Measurements from ENCODE around the gene COL4A1.

Gene COL4A1

DNA sequence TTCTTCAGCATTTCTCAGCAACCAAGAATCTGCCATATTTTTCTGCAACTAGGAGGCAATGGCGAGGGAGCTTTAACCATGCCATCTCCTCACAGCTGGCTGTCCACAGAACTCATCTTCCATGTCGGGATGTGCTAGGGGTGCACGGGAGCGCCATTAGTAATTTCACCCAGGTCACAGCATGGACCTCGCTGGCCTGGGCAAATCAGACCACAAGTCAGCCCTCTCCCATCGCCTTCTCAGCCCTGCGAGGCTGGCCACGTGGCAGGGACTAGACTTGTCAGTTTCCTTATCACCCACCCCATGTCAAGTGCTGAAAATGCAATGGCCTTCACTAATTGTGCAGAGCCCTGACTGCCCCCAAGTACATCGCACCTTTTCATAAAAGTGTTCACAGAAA, 15.7 kb downstream of the COL4A1 start:
- no peak overlapping the region for H3K4me3 ChIP-seq (ENCODE audit: low read length)
- TF ChIP-seq ZNF274 (IDR thresholded peaks at IDR 0.05; ENCODE audit: low read depth, low read length): no peak

DNA sequence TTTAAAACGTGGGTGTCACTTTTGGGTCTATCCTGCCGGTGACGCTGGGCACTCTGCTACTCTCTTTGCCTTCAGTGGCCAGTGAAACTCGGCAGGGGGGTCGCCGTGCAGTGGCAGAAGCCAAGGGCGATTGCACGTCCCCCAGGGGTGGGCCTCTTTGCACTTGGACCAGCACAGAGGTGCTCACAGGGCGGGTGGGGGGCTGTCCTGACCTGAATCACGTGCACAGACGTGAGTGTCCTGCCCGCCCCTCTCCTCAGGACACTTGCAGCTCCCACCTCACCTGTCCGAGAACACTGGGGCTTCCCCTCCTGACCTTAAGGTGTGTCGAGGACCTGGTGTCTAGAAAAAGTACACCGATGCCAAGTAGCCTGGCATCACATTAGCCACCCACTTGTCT, 16.1 kb downstream of the COL4A1 start:
- TF ChIP-seq ZNF274 (IDR thresholded peaks at IDR 0.05; ENCODE audit: low read depth, low read length): no peak

DNA sequence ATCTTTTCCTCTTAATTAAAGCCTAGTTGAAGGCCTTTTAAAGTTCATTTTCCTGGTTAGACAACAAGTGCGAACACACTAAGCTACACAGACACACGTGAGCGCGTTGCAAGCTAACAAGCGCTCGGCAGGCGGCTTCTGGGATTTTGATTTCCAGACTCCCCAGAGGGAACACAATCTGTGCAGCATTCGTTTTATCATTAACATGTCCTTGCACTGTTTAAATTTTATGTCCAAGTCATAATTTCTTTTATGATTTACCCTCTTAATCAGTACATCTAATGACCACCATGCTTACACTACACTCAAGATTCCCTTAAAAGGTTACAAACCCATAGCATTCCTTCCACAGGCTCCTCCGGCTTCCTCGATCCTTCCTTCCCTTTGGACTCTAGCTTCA, 16.8 kb downstream of the COL4A1 start:
- H3K4me3 ChIP-seq (ENCODE audit: low read length): no peak overlapping the region
- TF ChIP-seq ZNF274 (IDR thresholded peaks at IDR 0.05; ENCODE audit: low read depth, low read length): no peak

More for the DNA sequence above, 16.1 kb downstream of the COL4A1 start:
- no peak overlapping the region for H3K4me3 ChIP-seq (ENCODE audit: low read length)

- no peak overlapping the region for H3K4me3 ChIP-seq (ENCODE audit: low read length)
- no peak for TF ChIP-seq ZNF274 (IDR thresholded peaks at IDR 0.05; ENCODE audit: low read depth, low read length)
These were observed 17.3 kb downstream of the COL4A1 start for GRCh38 chr13:110289661-110290060.

- no peak for TF ChIP-seq ZNF274 (IDR thresholded peaks at IDR 0.05; ENCODE audit: low read depth, low read length)
These were observed 17.8 kb downstream of the COL4A1 start for GRCh38 chr13:110289174-110289573.

DNA sequence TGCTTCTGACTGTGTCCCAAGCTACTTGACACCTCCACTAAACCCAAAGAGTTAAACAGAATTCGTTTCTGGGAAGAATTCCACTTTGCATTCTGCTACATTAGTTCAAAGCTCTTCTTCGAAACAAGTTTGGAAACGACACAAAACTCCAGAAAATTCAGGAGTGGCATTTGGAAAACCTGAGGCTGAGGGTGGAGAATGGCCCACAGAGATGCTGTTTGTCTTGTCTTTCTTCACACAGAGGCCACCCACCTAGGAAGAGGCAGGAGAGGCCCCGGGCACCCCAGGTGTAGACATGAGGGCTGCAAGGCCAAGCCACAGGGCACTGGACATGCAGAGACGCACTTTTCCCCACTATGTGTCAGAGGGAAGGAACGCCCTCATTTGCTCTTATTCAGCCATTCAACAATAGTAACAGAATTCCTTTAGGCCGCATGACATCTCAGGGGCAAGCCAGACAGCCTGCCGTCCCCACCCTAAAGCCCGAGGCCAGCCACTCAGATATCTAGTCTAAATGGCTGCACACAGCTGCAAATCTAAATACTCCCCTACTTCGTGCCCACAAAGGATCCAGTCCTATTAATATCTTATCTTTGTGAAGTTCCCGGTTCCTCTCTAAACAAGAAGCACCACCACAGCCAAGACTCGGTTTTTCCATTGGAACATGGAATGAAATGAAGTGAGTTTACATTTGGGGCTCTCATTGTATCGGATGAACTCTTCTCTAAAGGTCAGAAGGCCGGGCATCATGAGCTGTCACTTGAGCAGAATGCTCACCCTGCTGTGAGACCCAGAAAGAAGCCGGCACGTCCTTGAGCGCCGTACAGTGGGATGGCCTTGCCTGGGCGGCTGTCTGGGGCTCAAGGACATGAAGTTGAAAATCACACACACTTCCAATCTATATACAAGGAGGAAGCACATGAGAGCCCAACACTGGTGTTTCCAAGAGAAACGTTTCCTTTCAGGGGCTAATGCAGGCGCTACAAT, 19.8 kb downstream of the COL4A1 start:
- no peak for TF ChIP-seq ZNF274 (IDR thresholded peaks at IDR 0.05; ENCODE audit: low read depth, low read length)
- H3K4me3 ChIP-seq (ENCODE audit: low read length): no peak overlapping the region

More at GRCh38 chr13:110289174-110289573, 17.8 kb downstream of the COL4A1 start:
- no peak overlapping the region for H3K4me3 ChIP-seq (ENCODE audit: low read length)

DNA sequence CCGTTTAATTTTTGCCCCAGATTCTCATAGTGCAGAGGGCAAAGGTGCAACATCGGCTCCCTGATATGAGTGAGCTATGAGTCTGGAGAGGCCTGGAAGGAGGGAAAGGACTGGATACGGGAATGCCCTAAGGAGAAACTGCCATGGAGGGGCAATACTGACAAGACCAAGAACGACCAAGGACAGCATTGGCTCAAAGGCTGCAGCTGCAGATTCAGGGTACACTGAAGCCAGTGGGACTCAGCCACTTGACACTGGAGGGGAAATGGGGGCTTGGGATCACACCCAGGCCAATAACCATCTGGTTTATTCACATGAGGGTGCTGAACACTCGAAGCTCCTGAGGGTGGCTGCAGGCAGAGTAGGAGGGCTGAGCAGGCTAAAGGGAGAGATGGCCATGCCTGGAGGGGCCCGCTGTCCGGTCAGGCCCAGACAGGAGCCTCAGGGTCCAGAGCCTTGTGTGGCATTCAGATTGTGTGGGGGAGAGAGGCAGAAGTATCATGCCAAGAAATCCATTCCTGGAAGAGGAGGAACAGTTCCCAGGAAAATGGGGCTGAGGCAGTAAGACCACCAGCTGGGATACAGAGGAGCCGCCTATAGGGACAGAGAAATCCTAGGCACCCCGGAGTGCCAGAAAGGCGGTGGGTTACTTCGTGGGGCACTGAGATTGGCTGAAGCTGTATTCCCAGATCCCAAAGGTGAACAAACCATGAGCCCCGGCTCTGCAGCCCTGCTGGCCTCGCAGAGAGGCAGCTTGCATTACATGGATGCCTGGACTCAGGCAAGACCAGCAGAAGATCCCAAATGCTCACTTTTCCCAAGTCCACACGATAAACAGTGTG, 20.7 kb downstream of the COL4A1 start:
- no peak overlapping the region for H3K4me3 ChIP-seq (ENCODE audit: low read length)
- TF ChIP-seq ZNF274 (IDR thresholded peaks at IDR 0.05; ENCODE audit: low read depth, low read length): no peak

DNA sequence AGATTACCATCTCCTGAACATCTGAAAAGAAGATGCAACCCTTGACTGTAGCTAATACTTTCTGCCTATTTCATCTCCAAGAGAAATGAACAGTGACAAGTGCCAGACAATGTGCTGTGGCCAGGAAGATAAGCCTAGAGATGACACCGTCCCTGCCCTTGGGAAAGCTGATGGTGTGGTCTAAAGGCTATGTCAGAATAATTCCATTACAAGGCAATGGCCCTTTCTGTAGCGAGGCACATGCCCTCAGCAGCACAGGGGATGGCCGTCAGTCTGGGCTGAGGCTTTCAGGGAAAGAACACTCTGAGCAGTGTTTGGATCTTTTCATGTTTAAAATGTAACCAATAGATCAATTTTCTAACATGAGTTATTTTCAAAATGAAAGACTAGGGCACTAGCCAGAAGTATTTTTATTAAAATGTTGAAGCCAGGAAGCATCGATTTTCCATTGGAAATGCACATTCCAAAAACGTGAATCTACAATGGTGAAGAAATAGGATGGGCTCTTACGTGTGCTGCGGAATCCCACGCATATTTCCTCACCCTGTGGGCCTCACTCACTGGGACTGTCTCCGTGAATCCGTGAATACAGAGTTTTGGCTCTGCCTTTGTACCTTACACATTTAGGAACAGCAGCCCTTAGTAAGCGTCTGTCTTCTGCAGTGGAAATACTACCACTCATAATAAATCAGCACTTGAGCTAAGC, 22.0 kb downstream of the COL4A1 start:
- TF ChIP-seq ZNF274 (IDR thresholded peaks at IDR 0.05; ENCODE audit: low read depth, low read length): no peak
- H3K4me3 ChIP-seq (ENCODE audit: low read length): no peak overlapping the region

- no peak for TF ChIP-seq ZNF274 (IDR thresholded peaks at IDR 0.05; ENCODE audit: low read depth, low read length)
- no peak overlapping the region for H3K4me3 ChIP-seq (ENCODE audit: low read length)
These were observed 23.0 kb downstream of the COL4A1 start for GRCh38 chr13:110283736-110284517.

GRCh38 chr13:110282316-110282841, 24.6 kb downstream of the COL4A1 start:
- no peak for TF ChIP-seq ZNF274 (IDR thresholded peaks at IDR 0.05; ENCODE audit: low read depth, low read length)

GRCh38 chr13:110281736-110282135, 25.2 kb downstream of the COL4A1 start:
- no peak for TF ChIP-seq ZNF274 (IDR thresholded peaks at IDR 0.05; ENCODE audit: low read depth, low read length)

More at GRCh38 chr13:110282316-110282841, 24.6 kb downstream of the COL4A1 start:
- H3K4me3 ChIP-seq (ENCODE audit: low read length): no peak overlapping the region

GRCh38 chr13:110280985-110281688, 25.8 kb downstream of the COL4A1 start:
- H3K4me3 ChIP-seq (ENCODE audit: low read length): no peak overlapping the region
- TF ChIP-seq ZNF274 (IDR thresholded peaks at IDR 0.05; ENCODE audit: low read depth, low read length): no peak

More at GRCh38 chr13:110281736-110282135, 25.2 kb downstream of the COL4A1 start:
- no peak overlapping the region for H3K4me3 ChIP-seq (ENCODE audit: low read length)
